D721Med (cell line): ENCODE results near the gene PCDHGA5.
"Not testable (repeated sequence)": the region's sequence is repeated elsewhere in the genome, so short reads cannot be mapped to it uniquely, and the experiment has no call there.

Experiments
- DNase-seq: peaks from one replicate; pipeline ENCODE4 v3.0.0; 2011; ENCODE audit warnings: low spot score; ENCODE audit not compliant: insufficient read length
- FAIRE-seq: peaks from 2 replicates; lab custom pipeline; 2011; peaks lifted over from hg19 to GRCh38; lab: Jason Lieb, UNC
- CTCF ChIP-seq: IDR thresholded peaks from 2 replicates; pipeline ENCODE4 v1.5.1; 2012; ENCODE audit warnings: mild to moderate bottlenecking, control low read depth; ENCODE audit not compliant: insufficient read depth; ENCODE audit errors: missing control alignments

PCDHGA5 gene

DNA sequence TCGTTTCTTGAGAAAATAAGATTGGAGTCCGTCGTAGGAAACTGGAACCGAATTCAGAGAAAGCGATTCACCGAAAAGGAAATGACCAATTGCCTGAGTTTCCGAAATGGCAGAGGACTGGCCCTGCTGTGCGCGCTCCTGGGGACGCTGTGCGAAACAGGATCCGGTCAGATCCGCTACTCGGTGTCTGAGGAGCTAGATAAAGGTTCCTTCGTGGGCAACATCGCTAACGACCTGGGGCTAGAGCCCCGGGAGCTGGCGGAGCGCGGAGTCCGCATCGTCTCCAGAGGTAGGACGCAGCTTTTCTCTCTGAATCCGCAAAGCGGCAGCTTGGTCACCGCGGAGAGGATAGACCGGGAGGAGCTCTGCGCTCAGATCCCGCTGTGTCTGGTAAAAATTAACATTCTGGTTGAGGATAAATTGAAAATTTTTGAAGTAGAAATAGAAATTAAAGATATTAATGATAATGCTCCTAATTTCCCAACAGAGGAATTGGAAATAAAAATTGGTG is 20.0 kb upstream of the PCDHGA5 start:
- no peak for DNase-seq
- no peak for TF ChIP-seq CTCF
- no peak for FAIRE-seq

DNA sequence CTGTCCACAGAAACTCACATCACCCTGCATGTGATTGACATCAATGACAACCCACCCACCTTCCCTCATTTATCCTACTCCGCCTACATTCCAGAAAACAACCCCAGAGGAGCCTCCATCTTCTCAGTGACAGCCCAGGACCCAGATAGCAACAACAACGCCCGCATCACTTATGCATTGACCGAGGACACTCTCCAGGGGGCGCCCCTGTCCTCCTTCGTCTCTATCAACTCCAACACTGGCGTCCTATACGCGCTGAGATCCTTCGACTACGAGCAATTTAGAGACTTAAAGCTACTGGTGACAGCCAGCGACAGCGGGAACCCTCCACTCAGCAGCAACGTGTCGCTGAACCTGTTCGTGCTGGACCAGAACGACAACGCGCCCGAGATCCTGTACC is 18.6 kb upstream of the PCDHGA5 start:
- no peak for TF ChIP-seq CTCF
- DNase-seq (no peak), FAIRE-seq (no peak)

DNA sequence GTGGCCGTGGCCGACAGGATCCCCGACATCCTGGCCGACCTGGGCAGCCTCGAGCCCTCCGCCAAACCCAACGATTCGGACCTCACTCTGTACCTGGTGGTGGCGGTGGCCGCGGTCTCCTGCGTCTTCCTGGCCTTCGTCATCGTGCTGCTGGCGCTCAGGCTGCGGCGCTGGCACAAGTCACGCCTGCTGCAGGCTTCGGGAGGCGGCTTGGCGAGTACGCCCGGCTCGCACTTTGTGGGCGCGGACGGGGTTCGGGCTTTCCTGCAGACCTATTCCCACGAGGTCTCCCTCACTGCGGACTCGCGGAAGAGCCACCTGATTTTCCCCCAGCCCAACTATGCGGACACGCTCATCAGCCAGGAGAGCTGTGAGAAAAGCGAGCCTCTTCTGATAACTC is 17.9 kb upstream of the PCDHGA5 start:
- not testable (repeated sequence) for FAIRE-seq, DNase-seq

- peak; percentile 25 for FAIRE-seq
- DNase-seq, result peak; percentile 63
- peak; percentile 62 for TF ChIP-seq CTCF
Observed at GRCh38 chr5:141349917-141350619, 13.9 kb upstream of the PCDHGA5 start, which contains the start of gene PCDHGB1. Gene PCDHGB1 (plus strand): TSS chr5:141350099. CDS start chr5:141350261, 162 bp downstream.

GRCh38 chr5:141351591-141351990 is 12.4 kb upstream of the PCDHGA5 start:
- TF ChIP-seq CTCF, result no peak
- FAIRE-seq (no peak), DNase-seq (no peak)

- TF ChIP-seq CTCF, result no peak
- DNase-seq, result no peak
- FAIRE-seq, result no peak
Observed at GRCh38 chr5:141354900-141355469, 9.0 kb upstream of the PCDHGA5 start, which contains the start of gene PCDHGA4. Gene PCDHGA4 (plus strand): TSS chr5:141355021. CDS start chr5:141355108, 87 bp downstream.

GRCh38 chr5:141355641-141356040 is 8.3 kb upstream of the PCDHGA5 start:
- FAIRE-seq, result no peak
- DNase-seq, result no peak
- TF ChIP-seq CTCF, result no peak
